HL-60 (cell line): ENCODE results near the gene PALB2.

Experiments
- DNase-seq, 2 experiments: peaks; one replicate each; pipeline ENCODE4 v3.0.0-alpha.2; 2010 to 2020; ENCODE audit warnings: low read depth in 1 of 2, low spot score in 1 of 2
- H3K27ac ChIP-seq: fragments of 250-450 bp; sonication (Bioruptor Pico); replicated peaks from 2 replicates; pipeline ENCODE4 v1.5.1; 2020; ENCODE audit warnings: mild to moderate bottlenecking, moderate library complexity
- H3K27me3 ChIP-seq: fragments of 250-450 bp; sonication (Bioruptor Pico); 2 replicates; pipeline ENCODE4 v1.5.1; 2021; ENCODE audit warnings: mild to moderate bottlenecking, moderate library complexity; ENCODE audit not compliant: insufficient read depth, poor library complexity, severe bottlenecking
- H3K4me3 ChIP-seq: replicated peaks from 2 replicates; pipeline ENCODE4 v1.5.1; 2011; ENCODE audit warnings: mild to moderate bottlenecking, control low read depth, low read length; ENCODE audit not compliant: insufficient read depth
- CTCF ChIP-seq: IDR thresholded peaks from one replicate; pipeline ENCODE4 v1.5.1; 2011; ENCODE audit warnings: low read length, control low read depth, inconsistent platforms; ENCODE audit not compliant: insufficient read depth
- GABPA ChIP-seq: IDR thresholded peaks from 2 replicates; pipeline ENCODE4 v1.6.1; 2012; ENCODE audit warnings: low read depth
- POLR2AphosphoS5 ChIP-seq: IDR thresholded peaks from 2 replicates; pipeline ENCODE4 v1.6.1; 2012; ENCODE audit warnings: low read depth
- SPI1 ChIP-seq: IDR thresholded peaks from 2 replicates; pipeline ENCODE4 v1.6.1; 2012; ENCODE audit warnings: low read depth, mild to moderate bottlenecking, borderline replicate concordance
- TF ChIP-seq, protein P1 (sequence below): IDR thresholded peaks from 2 replicates; pipeline ENCODE4 v1.6.1; 2012; ENCODE audit warnings: low read depth; ENCODE audit not compliant: insufficient replicate concordance

Gene PALB2

GRCh38 chr16:23666571-23667354 lies 25.7 kb upstream of the PALB2 start:
- DNase-seq = no peak
- Histone ChIP-seq H3K27me3 (no peaks in the 10 kb centered on the region), H3K27ac (no peak overlapping the region), H3K4me3 (no peak overlapping the region)
- TF ChIP-seq SPI1 (no peak), CTCF (no peak), POLR2AphosphoS5 (no peak), GABPA (no peak)
- TF ChIP-seq, protein P1, sequence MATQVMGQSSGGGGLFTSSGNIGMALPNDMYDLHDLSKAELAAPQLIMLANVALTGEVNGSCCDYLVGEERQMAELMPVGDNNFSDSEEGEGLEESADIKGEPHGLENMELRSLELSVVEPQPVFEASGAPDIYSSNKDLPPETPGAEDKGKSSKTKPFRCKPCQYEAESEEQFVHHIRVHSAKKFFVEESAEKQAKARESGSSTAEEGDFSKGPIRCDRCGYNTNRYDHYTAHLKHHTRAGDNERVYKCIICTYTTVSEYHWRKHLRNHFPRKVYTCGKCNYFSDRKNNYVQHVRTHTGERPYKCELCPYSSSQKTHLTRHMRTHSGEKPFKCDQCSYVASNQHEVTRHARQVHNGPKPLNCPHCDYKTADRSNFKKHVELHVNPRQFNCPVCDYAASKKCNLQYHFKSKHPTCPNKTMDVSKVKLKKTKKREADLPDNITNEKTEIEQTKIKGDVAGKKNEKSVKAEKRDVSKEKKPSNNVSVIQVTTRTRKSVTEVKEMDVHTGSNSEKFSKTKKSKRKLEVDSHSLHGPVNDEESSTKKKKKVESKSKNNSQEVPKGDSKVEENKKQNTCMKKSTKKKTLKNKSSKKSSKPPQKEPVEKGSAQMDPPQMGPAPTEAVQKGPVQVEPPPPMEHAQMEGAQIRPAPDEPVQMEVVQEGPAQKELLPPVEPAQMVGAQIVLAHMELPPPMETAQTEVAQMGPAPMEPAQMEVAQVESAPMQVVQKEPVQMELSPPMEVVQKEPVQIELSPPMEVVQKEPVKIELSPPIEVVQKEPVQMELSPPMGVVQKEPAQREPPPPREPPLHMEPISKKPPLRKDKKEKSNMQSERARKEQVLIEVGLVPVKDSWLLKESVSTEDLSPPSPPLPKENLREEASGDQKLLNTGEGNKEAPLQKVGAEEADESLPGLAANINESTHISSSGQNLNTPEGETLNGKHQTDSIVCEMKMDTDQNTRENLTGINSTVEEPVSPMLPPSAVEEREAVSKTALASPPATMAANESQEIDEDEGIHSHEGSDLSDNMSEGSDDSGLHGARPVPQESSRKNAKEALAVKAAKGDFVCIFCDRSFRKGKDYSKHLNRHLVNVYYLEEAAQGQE = no peak

DNA sequence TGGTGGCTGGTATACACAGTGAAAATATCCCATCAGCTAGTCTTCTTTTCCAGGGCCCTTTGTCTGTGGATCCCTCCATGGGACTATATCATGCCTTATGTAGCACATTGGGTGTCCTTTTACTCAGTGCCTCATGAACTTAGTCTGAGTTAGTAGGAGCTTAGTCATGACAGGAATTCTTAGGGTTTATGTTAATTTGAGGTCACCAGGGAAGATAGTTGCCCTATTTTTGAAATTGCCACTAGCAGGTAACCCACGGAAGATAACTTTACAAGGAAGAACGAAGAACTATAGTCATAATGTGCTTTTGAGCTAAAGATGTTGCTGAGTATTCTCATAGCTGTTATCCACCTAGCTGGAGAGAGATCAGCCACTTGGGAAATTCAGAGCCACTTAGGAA lies 22.8 kb upstream of the PALB2 start:
- no peak for DNase-seq

GRCh38 chr16:23651943-23652468 lies 10.9 kb upstream of the PALB2 start:
- Histone ChIP-seq H3K27ac (no peak overlapping the region), H3K4me3 (no peak overlapping the region), H3K27me3 (no peaks in the 10 kb centered on the region)
- TF ChIP-seq POLR2AphosphoS5 (no peak), CTCF (no peak), SPI1 (no peak), GABPA (no peak)
- TF ChIP-seq, protein P1 = no peak
- DNase-seq = no peak

More for the DNA sequence above, 22.8 kb upstream of the PALB2 start:
- no peak for TF ChIP-seq POLR2AphosphoS5
- TF ChIP-seq, protein P1 = no peak
- no peak for TF ChIP-seq CTCF
- TF ChIP-seq SPI1 = no peak
- TF ChIP-seq GABPA = no peak
- H3K4me3 ChIP-seq = no peak overlapping the region
- H3K27ac ChIP-seq = no peak overlapping the region
- H3K27me3 ChIP-seq = no peaks in the 10 kb centered on the region
